HepG2 (cell line): ENCODE data around the gene ZNF222. TPM values are rescaled to one million over a fixed set of nuclear protein-coding genes. Genes with fewer than 3 reads are reported as not detected.
A peak's percentile ranks its signal among the peaks of the same experiment; 100 is the strongest.

Experiments used
- ATAD3A ChIP-seq: sonication (generic); formaldehyde crosslinking; IDR thresholded peaks from 2 replicates; pipeline ENCODE4 v1.4.0; 2020; ENCODE audit warnings: missing genetic modification reagents
- ATF5 ChIP-seq: sonication (generic); formaldehyde crosslinking; IDR thresholded peaks from 2 replicates; pipeline ENCODE4 v1.4.0; 2020; ENCODE audit warnings: mild to moderate bottlenecking, low read depth, missing genetic modification reagents
- EED ChIP-seq: sonication (generic); formaldehyde crosslinking; IDR thresholded peaks from 2 replicates; pipeline ENCODE4 v1.5.0; 2020; ENCODE audit warnings: mild to moderate bottlenecking, missing genetic modification reagents
- ELK4 ChIP-seq: sonication (generic); formaldehyde crosslinking; IDR thresholded peaks from 2 replicates; pipeline ENCODE4 v1.9.0; 2021; ENCODE audit warnings: missing genetic modification reagents, borderline replicate concordance
- LCORL ChIP-seq, 2 experiments: fragments of 450-650 bp in 1 of 2; sonication (generic) in 1 of 2; formaldehyde crosslinking in 1 of 2; IDR thresholded peaks; 2 replicates each; pipeline versions ENCODE4 v1.5.0 to v1.6.1; 2017 to 2020; ENCODE audit warnings: antibody characterized with exemption in 1 of 2, missing genetic modification reagents in 1 of 2
- NFE2L2 ChIP-seq: fragments of 150-350 bp; IDR thresholded peaks from 2 replicates; pipeline ENCODE4 v1.6.1; 2014; ENCODE audit warnings: low read length
- NKX3-1 ChIP-seq: sonication (generic); formaldehyde crosslinking; IDR thresholded peaks from 2 replicates; pipeline ENCODE4 v1.5.0; 2020; ENCODE audit warnings: missing genetic modification reagents
- NONO ChIP-seq, 2 experiments: fragments of 450-650 bp in 1 of 2; sonication (generic) in 1 of 2; formaldehyde crosslinking in 1 of 2; IDR thresholded peaks in 1 of 2; conservative IDR thresholded peaks in 1 of 2; 2 replicates each; pipeline versions ENCODE4 v1.6.1 to v1.8.0; 2017 to 2022; ENCODE audit warnings: mild to moderate bottlenecking in 1 of 2, missing genetic modification reagents in 1 of 2, moderate library complexity in 1 of 2
- RORA ChIP-seq: sonication (generic); formaldehyde crosslinking; IDR thresholded peaks from 2 replicates; pipeline ENCODE4 v1.5.0; 2020; ENCODE audit warnings: mild to moderate bottlenecking, missing genetic modification reagents, moderate library complexity
- SOX13 ChIP-seq, 3 experiments: fragments of 450-650 bp in 1 of 3; sonication (generic) in 1 of 3; formaldehyde crosslinking in 1 of 3; IDR thresholded peaks in 2 of 3; conservative IDR thresholded peaks in 1 of 3; 2 replicates each; pipeline versions ENCODE4 v1.5.0 to v1.6.1; 2016 to 2020; ENCODE audit warnings: antibody characterized with exemption in 1 of 3, mild to moderate bottlenecking in 1 of 3, missing compliant biosample characterization in 1 of 3, missing genetic modification reagents in 1 of 3, moderate library complexity in 1 of 3
- TSC22D2 ChIP-seq: sonication (generic); formaldehyde crosslinking; IDR thresholded peaks from 2 replicates; pipeline ENCODE4 v1.5.1; 2020; ENCODE audit warnings: missing genetic modification reagents, mild to moderate bottlenecking, borderline replicate concordance
- XBP1 ChIP-seq: sonication (generic); formaldehyde crosslinking; IDR thresholded peaks from 2 replicates; pipeline ENCODE4 v1.5.0; 2020; ENCODE audit warnings: missing genetic modification reagents
- YEATS2 ChIP-seq: sonication (generic); formaldehyde crosslinking; IDR thresholded peaks from 2 replicates; pipeline ENCODE4 v1.4.0; 2020; ENCODE audit warnings: missing genetic modification reagents, borderline replicate concordance
- YY1 ChIP-seq: IDR thresholded peaks from 2 replicates; pipeline ENCODE4 v1.6.1; 2011; ENCODE audit warnings: low read length, low read depth, moderate library complexity, mild to moderate bottlenecking; ENCODE audit not compliant: insufficient read depth, insufficient replicate concordance
- ZBTB10 ChIP-seq: sonication (generic); formaldehyde crosslinking; IDR thresholded peaks from 2 replicates; pipeline ENCODE4 v1.4.0; 2020; ENCODE audit warnings: missing genetic modification reagents, borderline replicate concordance
- ZBTB33 ChIP-seq: sonication (generic); formaldehyde crosslinking; IDR thresholded peaks from 2 replicates; pipeline ENCODE4 v1.4.0; 2020; ENCODE audit warnings: missing genetic modification reagents
- ZNF263 ChIP-seq: sonication (generic); formaldehyde crosslinking; IDR thresholded peaks from 2 replicates; pipeline ENCODE4 v1.4.0; 2020; ENCODE audit warnings: missing genetic modification reagents
- ZNF639 ChIP-seq: conservative IDR thresholded peaks from 2 replicates; pipeline ENCODE4 v1.6.1; 2018; ENCODE audit warnings: missing genetic modification reagents
- ZNF841 ChIP-seq: sonication (generic); formaldehyde crosslinking; IDR thresholded peaks from 2 replicates; pipeline ENCODE4 v1.8.1; 2023; ENCODE audit warnings: missing genetic modification reagents, borderline replicate concordance
- polyA plus RNA-seq, 8 experiments: library from polyadenylated mRNA; depleted of rRNA in 3 of 8; stranded (reverse) in 7 of 8; unstranded in 1 of 8; fragments of >200 nt; fragmentation: Illumina TruSeq in 4 of 8; extraction: Trizol in 4 of 8; gene quantifications; 2 replicates each; pipeline versions ENCODE4 v1.2.1 to v1.2.3, GENCODE V29; 2011 to 2016; ENCODE audit warnings: low read depth in 4 of 8, missing spikeins in 1 of 8, mixed read lengths in 1 of 8; ENCODE audit not compliant: insufficient read depth in 1 of 8
- total RNA-seq, 5 experiments: library from RNA; depleted of rRNA; stranded (reverse); fragments of >200 nt; fragmentation: Illumina TruSeq; extraction: Trizol; gene quantifications; 2 replicates each; pipeline ENCODE4 v1.2.3, GENCODE V29; 2016; ENCODE audit warnings: low read depth in 1 of 5

The ZNF222 gene
- total and polyA plus RNA-seq, 2 of the 13 experiments (the other 11 are each of a cell fraction or from before 2014, with no cell fraction given) = 2.2 to 6.2 TPM

- TF ChIP-seq ZBTB10 (CRISPR knock-in tag) (no peak), ZNF639 (CRISPR knock-in tag) (no peak), RORA (CRISPR knock-in tag) (no peak), LCORL (IDR thresholded peaks at IDR 0.05) (no peak), LCORL (CRISPR knock-in tag; IDR thresholded peaks at IDR 0.05) (no peak), ATAD3A (CRISPR knock-in tag) (no peak), NONO (IDR thresholded peaks at IDR 0.05) (no peak), NONO (CRISPR knock-in tag; conservative IDR thresholded peaks at IDR 0.05) (no peak), ELK4 (CRISPR knock-in tag) (no peak), NKX3-1 (CRISPR knock-in tag) (no peak), TSC22D2 (no peak), NFE2L2 (no peak), SOX13 (IDR thresholded peaks at IDR 0.05) (no peak), SOX13 (CRISPR knock-in tag; conservative IDR thresholded peaks at IDR 0.05 in 1 of 2, IDR thresholded peaks at IDR 0.05 in 1 of 2) (no peak), EED (0 out of 2 replicates have a peak, but pooled peaks have one; percentile 20), XBP1 (CRISPR knock-in tag) (no peak), ZNF841 (no peak), ATF5 (CRISPR knock-in tag) (no peak), ZBTB33 (CRISPR knock-in tag) (peak; percentile 17; the same call in 1 of the 2 replicates), YEATS2 (CRISPR knock-in tag) (peak; percentile 78), YY1 (no peak), ZNF263 (CRISPR knock-in tag) (peak; percentile 22; the same call in 1 of the 2 replicates)
Measured at GRCh38 chr19:44071824-44072542, 46.8 kb downstream of the ZNF222 start, which contains the start of gene ZNF284 (continued).
